ENCODE data around the gene OR56A1.

- no peak for TF ChIP-seq CTCF (IDR thresholded peaks at IDR 0.05)
- TF ChIP-seq POLR2AphosphoS5 (IDR thresholded peaks at IDR 0.05; ENCODE audit: low read depth, low read length), result no peak
- TF ChIP-seq SIN3A (IDR thresholded peaks at IDR 0.05; ENCODE audit: borderline replicate concordance, insufficient read depth, low read depth, low read length), result no peak
- no peak for TF ChIP-seq REST (IDR thresholded peaks at IDR 0.05; ENCODE audit: insufficient read depth in 1 of 2, low read depth in 2 of 2, low read length in 1 of 2)
These were observed 17.5 kb downstream of the OR56A1 start for GRCh38 chr11:6013042-6013441.
